ENCODE data around the gene MYT1. TPM values are rescaled to one million over a fixed set of nuclear protein-coding genes. Genes with fewer than 3 reads are reported as not detected.

Gene MYT1
- total and polyA plus RNA-seq, 2 donors (not counting 1 experiment from before 2014, with no cell fraction given), result not detected

- no peak overlapping the region for H3K4me2 ChIP-seq (ENCODE audit: extremely low read depth, insufficient read depth, low read length)
- no peak for TF ChIP-seq EZH2 (IDR thresholded peaks at IDR 0.05; ENCODE audit: low read length, missing control alignments)
- no peak for TF ChIP-seq CTCF (conservative IDR thresholded peaks at IDR 0.05 in 1 of 2, IDR thresholded peaks at IDR 0.05 in 1 of 2; ENCODE audit: low read depth in 1 of 2, low read length in 2 of 2)
- no peak overlapping the region for H2AFZ ChIP-seq (ENCODE audit: low read length)
These were observed 61.8 kb downstream of the MYT1 start for GRCh38 chr20:64225828-64226598.

GRCh38 chr20:64226686-64227580 lies 62.7 kb downstream of the MYT1 start:
- Histone ChIP-seq H3K4me2 (ENCODE audit: extremely low read depth, insufficient read depth, low read length) (no peak overlapping the region), H3K4me1 (ENCODE audit: control insufficient read depth, extremely low read depth, insufficient read depth, low read length) (peaks cover 9% of the 10 kb centered on the region), H3K27me3 (ENCODE audit: control insufficient read depth, insufficient read depth, low read length) (no peaks in the 10 kb centered on the region), H3K79me2 (ENCODE audit: control insufficient read depth, insufficient read depth, low read length) (no peaks in the 10 kb centered on the region), H3K9ac (ENCODE audit: insufficient read depth, low read length) (no peak overlapping the region), H3K27ac (ENCODE audit: insufficient read depth, low read length) (no peak overlapping the region), H3K9me3 (ENCODE audit: control insufficient read depth, insufficient read depth, low read depth, low read length) (no peaks in the 10 kb centered on the region), H2AFZ (ENCODE audit: low read length) (no peak overlapping the region), H4K20me1 (ENCODE audit: control insufficient read depth, extremely low read depth, insufficient read depth, low read length) (no peaks in the 10 kb centered on the region), H3K4me3 (replicated peaks in 1 of 4; ENCODE audit: control extremely low read depth in 1 of 4, insufficient read depth in 1 of 4, low read depth in 3 of 4, low read length in 4 of 4) (no peak overlapping the region), H3K36me3 (ENCODE audit: control insufficient read depth, insufficient read depth, low read length) (no peaks in the 10 kb centered on the region)
- no peak for TF ChIP-seq EZH2 (IDR thresholded peaks at IDR 0.05; ENCODE audit: low read length, missing control alignments)
- no peak for TF ChIP-seq CTCF (conservative IDR thresholded peaks at IDR 0.05 in 1 of 2, IDR thresholded peaks at IDR 0.05 in 1 of 2; ENCODE audit: low read depth in 1 of 2, low read length in 2 of 2)
- no peak for DNase-seq (ENCODE audit: low read depth in 2 of 2)

More at GRCh38 chr20:64225828-64226598, 61.8 kb downstream of the MYT1 start:
- Histone ChIP-seq H3K4me1 (ENCODE audit: control insufficient read depth, extremely low read depth, insufficient read depth, low read length) (peaks cover 9% of the 10 kb centered on the region), H3K9ac (ENCODE audit: insufficient read depth, low read length) (no peak overlapping the region), H3K79me2 (ENCODE audit: control insufficient read depth, insufficient read depth, low read length) (no peaks in the 10 kb centered on the region), H3K9me3 (ENCODE audit: control insufficient read depth, insufficient read depth, low read depth, low read length) (no peaks in the 10 kb centered on the region), H4K20me1 (ENCODE audit: control insufficient read depth, extremely low read depth, insufficient read depth, low read length) (no peaks in the 10 kb centered on the region), H3K36me3 (ENCODE audit: control insufficient read depth, insufficient read depth, low read length) (no peaks in the 10 kb centered on the region), H3K27ac (ENCODE audit: insufficient read depth, low read length) (no peak overlapping the region), H3K4me3 (replicated peaks in 1 of 4; ENCODE audit: control extremely low read depth in 1 of 4, insufficient read depth in 1 of 4, low read depth in 3 of 4, low read length in 4 of 4) (no peak overlapping the region), H3K27me3 (ENCODE audit: control insufficient read depth, insufficient read depth, low read length) (no peaks in the 10 kb centered on the region)
- DNase-seq (ENCODE audit: low read depth in 2 of 2), result no peak

GRCh38 chr20:64228086-64228653 lies 63.9 kb downstream of the MYT1 start:
- Histone ChIP-seq H3K36me3 (ENCODE audit: control insufficient read depth, insufficient read depth, low read length) (no peaks in the 10 kb centered on the region), H3K9me3 (ENCODE audit: control insufficient read depth, insufficient read depth, low read depth, low read length) (no peaks in the 10 kb centered on the region)
- TF ChIP-seq EZH2 (IDR thresholded peaks at IDR 0.05; ENCODE audit: low read length, missing control alignments) (no peak), CTCF (conservative IDR thresholded peaks at IDR 0.05 in 1 of 2, IDR thresholded peaks at IDR 0.05 in 1 of 2; ENCODE audit: low read depth in 1 of 2, low read length in 2 of 2) (no peak)

More at GRCh38 chr20:64228086-64228653, 63.9 kb downstream of the MYT1 start:
- no peaks in the 10 kb centered on the region for H4K20me1 ChIP-seq (ENCODE audit: control insufficient read depth, extremely low read depth, insufficient read depth, low read length)
- DNase-seq (ENCODE audit: low read depth in 2 of 2), result no peak
- no peak overlapping the region for H3K27ac ChIP-seq (ENCODE audit: insufficient read depth, low read length)
- H3K4me1 ChIP-seq (ENCODE audit: control insufficient read depth, extremely low read depth, insufficient read depth, low read length), result peaks cover 7% of the 10 kb centered on the region
- no peak overlapping the region for H3K4me2 ChIP-seq (ENCODE audit: extremely low read depth, insufficient read depth, low read length)
- no peaks in the 10 kb centered on the region for H3K27me3 ChIP-seq (ENCODE audit: control insufficient read depth, insufficient read depth, low read length)
- no peak overlapping the region for H2AFZ ChIP-seq (ENCODE audit: low read length)
- H3K4me3 ChIP-seq (replicated peaks in 1 of 4; ENCODE audit: control extremely low read depth in 1 of 4, insufficient read depth in 1 of 4, low read depth in 3 of 4, low read length in 4 of 4), result no peak overlapping the region
- no peaks in the 10 kb centered on the region for H3K79me2 ChIP-seq (ENCODE audit: control insufficient read depth, insufficient read depth, low read length)
- no peak overlapping the region for H3K9ac ChIP-seq (ENCODE audit: insufficient read depth, low read length)
